ENCODE results near the gene RPS15.

RPS15 gene

GRCh38 chr19:1469255-1470054 lies 31.3 kb downstream of the RPS15 start:
- Histone ChIP-seq H3K36me3 (ENCODE audit: control insufficient read depth, insufficient read depth, low read length) (no peaks in the 10 kb centered on the region), H3K27me3 (ENCODE audit: control insufficient read depth, insufficient read depth, low read length) (peaks cover 98% of the 10 kb centered on the region), H3K27ac (ENCODE audit: low read depth, low read length) (no peak overlapping the region), H3K4me1 (ENCODE audit: control insufficient read depth, insufficient read depth, low read length) (peaks cover 42% of the 10 kb centered on the region), H3K4me3 (ENCODE audit: low read depth, low read length) (peak overlapping the region; percentile 52), H3K9me3 (ENCODE audit: control insufficient read depth, insufficient read depth, low read depth, low read length) (no peaks in the 10 kb centered on the region), H3K9ac (ENCODE audit: low read length) (no peak overlapping the region)

- peaks cover 5% of the 10 kb centered on the region; the same call in 1 of the 2 replicates for H3K36me3 ChIP-seq (ENCODE audit: control insufficient read depth, insufficient read depth, low read length)
- H3K27me3 ChIP-seq (ENCODE audit: control insufficient read depth, insufficient read depth, low read length), result peaks cover 93% of the 10 kb centered on the region
- H3K27ac ChIP-seq (ENCODE audit: low read depth, low read length), result no peak overlapping the region
- H3K9me3 ChIP-seq (ENCODE audit: control insufficient read depth, insufficient read depth, low read depth, low read length), result no peaks in the 10 kb centered on the region
- H3K9ac ChIP-seq (ENCODE audit: low read length), result no peak overlapping the region
- peaks cover 41% of the 10 kb centered on the region for H3K4me1 ChIP-seq (ENCODE audit: control insufficient read depth, insufficient read depth, low read length)
- H3K4me3 ChIP-seq (ENCODE audit: low read depth, low read length), result peak overlapping the region; percentile 52
These were observed 31.8 kb downstream of the RPS15 start for GRCh38 chr19:1470055-1470304.

- peak overlapping the region; percentile 15 for H3K9ac ChIP-seq (ENCODE audit: low read length)
- H3K4me1 ChIP-seq (ENCODE audit: control insufficient read depth, insufficient read depth, low read length), result peaks cover 37% of the 10 kb centered on the region
- H3K36me3 ChIP-seq (ENCODE audit: control insufficient read depth, insufficient read depth, low read length), result peaks cover 5% of the 10 kb centered on the region; the same call in 1 of the 2 replicates
- H3K27ac ChIP-seq (ENCODE audit: low read depth, low read length), result no peak overlapping the region
- peak overlapping the region; percentile 52 for H3K4me3 ChIP-seq (ENCODE audit: low read depth, low read length)
- no peaks in the 10 kb centered on the region for H3K9me3 ChIP-seq (ENCODE audit: control insufficient read depth, insufficient read depth, low read depth, low read length)
- H3K27me3 ChIP-seq (ENCODE audit: control insufficient read depth, insufficient read depth, low read length), result peaks cover 88% of the 10 kb centered on the region
These were observed 32.3 kb downstream of the RPS15 start for GRCh38 chr19:1470305-1471009.

GRCh38 chr19:1471010-1471514 lies 32.9 kb downstream of the RPS15 start:
- peaks cover 82% of the 10 kb centered on the region for H3K27me3 ChIP-seq (ENCODE audit: control insufficient read depth, insufficient read depth, low read length)

GRCh38 chr19:1471515-1472160 lies 33.4 kb downstream of the RPS15 start:
- Histone ChIP-seq H3K27me3 (ENCODE audit: control insufficient read depth, insufficient read depth, low read length) (peaks cover 76% of the 10 kb centered on the region), H3K4me3 (ENCODE audit: low read depth, low read length) (no peak overlapping the region; the same call in 1 of the 2 replicates), H3K4me1 (ENCODE audit: control insufficient read depth, insufficient read depth, low read length) (peaks cover 28% of the 10 kb centered on the region), H3K9ac (ENCODE audit: low read length) (no peak overlapping the region), H3K27ac (ENCODE audit: low read depth, low read length) (no peak overlapping the region), H3K9me3 (ENCODE audit: control insufficient read depth, insufficient read depth, low read depth, low read length) (no peaks in the 10 kb centered on the region), H3K36me3 (ENCODE audit: control insufficient read depth, insufficient read depth, low read length) (peaks cover 5% of the 10 kb centered on the region; the same call in 1 of the 2 replicates)

More at GRCh38 chr19:1471010-1471514, 32.9 kb downstream of the RPS15 start:
- H3K27ac ChIP-seq (ENCODE audit: low read depth, low read length), result no peak overlapping the region
- H3K9ac ChIP-seq (ENCODE audit: low read length), result no peak overlapping the region
- peak overlapping the region; percentile 52 for H3K4me3 ChIP-seq (ENCODE audit: low read depth, low read length)
- no peaks in the 10 kb centered on the region for H3K9me3 ChIP-seq (ENCODE audit: control insufficient read depth, insufficient read depth, low read depth, low read length)
- peaks cover 5% of the 10 kb centered on the region; the same call in 1 of the 2 replicates for H3K36me3 ChIP-seq (ENCODE audit: control insufficient read depth, insufficient read depth, low read length)
- H3K4me1 ChIP-seq (ENCODE audit: control insufficient read depth, insufficient read depth, low read length), result peaks cover 31% of the 10 kb centered on the region

- H3K4me1 ChIP-seq (ENCODE audit: control insufficient read depth, insufficient read depth, low read length), result peaks cover 24% of the 10 kb centered on the region
- peaks cover 5% of the 10 kb centered on the region; the same call in 1 of the 2 replicates for H3K36me3 ChIP-seq (ENCODE audit: control insufficient read depth, insufficient read depth, low read length)
- no peak overlapping the region for H3K27ac ChIP-seq (ENCODE audit: low read depth, low read length)
- H3K9ac ChIP-seq (ENCODE audit: low read length), result no peak overlapping the region
- H3K27me3 ChIP-seq (ENCODE audit: control insufficient read depth, insufficient read depth, low read length), result peaks cover 68% of the 10 kb centered on the region
- H3K4me3 ChIP-seq (ENCODE audit: low read depth, low read length), result no peak overlapping the region
- H3K9me3 ChIP-seq (ENCODE audit: control insufficient read depth, insufficient read depth, low read depth, low read length), result no peaks in the 10 kb centered on the region
These were observed 34.3 kb downstream of the RPS15 start for GRCh38 chr19:1472231-1473084.

- Histone ChIP-seq H3K27ac (ENCODE audit: low read depth, low read length) (no peak overlapping the region), H3K27me3 (ENCODE audit: control insufficient read depth, insufficient read depth, low read length) (peaks cover 60% of the 10 kb centered on the region), H3K9me3 (ENCODE audit: control insufficient read depth, insufficient read depth, low read depth, low read length) (no peaks in the 10 kb centered on the region), H3K36me3 (ENCODE audit: control insufficient read depth, insufficient read depth, low read length) (peaks cover 5% of the 10 kb centered on the region; the same call in 1 of the 2 replicates), H3K4me3 (ENCODE audit: low read depth, low read length) (no peak overlapping the region), H3K4me1 (ENCODE audit: control insufficient read depth, insufficient read depth, low read length) (peaks cover 23% of the 10 kb centered on the region), H3K9ac (ENCODE audit: low read length) (no peak overlapping the region)
These were observed 35.1 kb downstream of the RPS15 start for GRCh38 chr19:1473085-1473851.

GRCh38 chr19:1474011-1474764 lies 36.0 kb downstream of the RPS15 start:
- Histone ChIP-seq H3K9me3 (ENCODE audit: control insufficient read depth, insufficient read depth, low read depth, low read length) (no peaks in the 10 kb centered on the region), H3K9ac (ENCODE audit: low read length) (no peak overlapping the region), H3K27ac (ENCODE audit: low read depth, low read length) (no peak overlapping the region), H3K27me3 (ENCODE audit: control insufficient read depth, insufficient read depth, low read length) (peaks cover 51% of the 10 kb centered on the region), H3K4me1 (ENCODE audit: control insufficient read depth, insufficient read depth, low read length) (peaks cover 20% of the 10 kb centered on the region), H3K36me3 (ENCODE audit: control insufficient read depth, insufficient read depth, low read length) (peaks cover 5% of the 10 kb centered on the region; the same call in 1 of the 2 replicates), H3K4me3 (ENCODE audit: low read depth, low read length) (no peak overlapping the region)

- no peak overlapping the region for H3K4me3 ChIP-seq (ENCODE audit: low read depth, low read length)
- H3K9me3 ChIP-seq (ENCODE audit: control insufficient read depth, insufficient read depth, low read depth, low read length), result no peaks in the 10 kb centered on the region
- peaks cover 18% of the 10 kb centered on the region for H3K4me1 ChIP-seq (ENCODE audit: control insufficient read depth, insufficient read depth, low read length)
- no peak overlapping the region for H3K27ac ChIP-seq (ENCODE audit: low read depth, low read length)
- H3K9ac ChIP-seq (ENCODE audit: low read length), result no peak overlapping the region
- peaks cover 44% of the 10 kb centered on the region for H3K27me3 ChIP-seq (ENCODE audit: control insufficient read depth, insufficient read depth, low read length)
- H3K36me3 ChIP-seq (ENCODE audit: control insufficient read depth, insufficient read depth, low read length), result peaks cover 5% of the 10 kb centered on the region; the same call in 1 of the 2 replicates
These were observed 36.7 kb downstream of the RPS15 start for GRCh38 chr19:1474765-1475351.

Data from HUES6 (cell line).